SK-N-MC (cell line): ENCODE data around the gene C1D.

ENCODE experiments used
- EZH2 ChIP-seq: fragments of 200-600 bp; sonication (generic); IDR thresholded peaks from one replicate; pipeline ENCODE4 v1.6.1; 2017; ENCODE audit warnings: antibody characterized with exemption
- FOXP2 ChIP-seq: optimal IDR thresholded peaks from 2 replicates; pipeline ENCODE3; 2011; ENCODE audit warnings: mild to moderate bottlenecking, moderate library complexity; ENCODE audit not compliant: insufficient read depth; ENCODE audit errors: extremely low read length, control extremely low read depth
- POLR2AphosphoS5 ChIP-seq: IDR thresholded peaks from 2 replicates; pipeline ENCODE4 v1.6.1; 2012; ENCODE audit warnings: mild to moderate bottlenecking, low read depth, low read length, borderline replicate concordance

- no peak for TF ChIP-seq EZH2
- TF ChIP-seq FOXP2: no peak
- TF ChIP-seq POLR2AphosphoS5: no peak
These were observed 44.7 kb upstream of the C1D start for GRCh38 chr2:68107475-68107874.
